HUES6 (cell line): ENCODE data around the gene RANGRF.

Source experiments
- H3K27ac ChIP-seq: 2 replicates; pipeline ENCODE4 v1.7.0; 2013; ENCODE audit warnings: low read depth, mild to moderate bottlenecking, low read length, inconsistent platforms
- H3K27me3 ChIP-seq: 2 replicates; pipeline ENCODE4 v1.6.1; 2013; ENCODE audit warnings: low read length; ENCODE audit not compliant: control insufficient read depth, insufficient read depth
- H3K36me3 ChIP-seq: 2 replicates; pipeline ENCODE4 v1.6.1; 2013; ENCODE audit warnings: low read length; ENCODE audit not compliant: control insufficient read depth, insufficient read depth
- H3K4me1 ChIP-seq: 2 replicates; pipeline ENCODE4 v1.6.1; 2013; ENCODE audit warnings: low read length; ENCODE audit not compliant: control insufficient read depth, insufficient read depth
- H3K4me3 ChIP-seq: 2 replicates; pipeline ENCODE4 v1.5.1; 2013; ENCODE audit warnings: low read depth, low read length
- H3K9ac ChIP-seq: one replicate; pipeline ENCODE4 v1.6.1; 2013; ENCODE audit warnings: mild to moderate bottlenecking, low read length
- H3K9me3 ChIP-seq: 2 replicates; pipeline ENCODE4 v1.6.1; 2013; ENCODE audit warnings: low read depth, low read length; ENCODE audit not compliant: control insufficient read depth, insufficient read depth

The RANGRF gene

GRCh38 chr17:8337802-8338752 lies 49.6 kb downstream of the RANGRF start:
- Histone ChIP-seq H3K27me3 (no peaks in the 10 kb centered on the region), H3K4me3 (no peak overlapping the region), H3K9ac (no peak overlapping the region), H3K9me3 (no peaks in the 10 kb centered on the region), H3K36me3 (no peaks in the 10 kb centered on the region), H3K27ac (no peak overlapping the region), H3K4me1 (peaks cover 18% of the 10 kb centered on the region)

GRCh38 chr17:8338753-8339140 lies 50.3 kb downstream of the RANGRF start:
- no peak overlapping the region for H3K4me3 ChIP-seq
- no peaks in the 10 kb centered on the region for H3K36me3 ChIP-seq
- H3K9me3 ChIP-seq: no peaks in the 10 kb centered on the region
- no peak overlapping the region for H3K9ac ChIP-seq
- H3K4me1 ChIP-seq: peaks cover 18% of the 10 kb centered on the region
- H3K27ac ChIP-seq: no peak overlapping the region
- H3K27me3 ChIP-seq: no peaks in the 10 kb centered on the region

- Histone ChIP-seq H3K4me3 (no peak within 1 kb of the TSS), H3K27ac (no peak within 1 kb of the TSS), H3K27me3 (no peaks in the 10 kb centered on the region), H3K36me3 (no peaks in the 10 kb centered on the region), H3K9me3 (no peaks in the 10 kb centered on the region), H3K9ac (no peak within 1 kb of the TSS), H3K4me1 (peaks cover 18% of the 10 kb centered on the region)
Observed at GRCh38 chr17:8339540-8339939, 51.1 kb downstream of the RANGRF start, which contains the start of gene ODF4. ODF4 (plus strand) TSS chr17:8339840; CDS start chr17:8340052, 212 bp downstream.
